ENCODE measurements around the gene DOLK.
A peak's percentile ranks its signal among the peaks of the same experiment; 100 is the strongest.

GRCh38 chr9:128992995-128993394, 45.6 kb upstream of the DOLK start:
- peak in 3 of 7 experiments; percentile 8 to 25 (median 20) for TF ChIP-seq CTCF (IDR thresholded peaks at IDR 0.05)
- no peak for TF ChIP-seq POLR2A (IDR thresholded peaks at IDR 0.05)

All from body of pancreas (tissue), 4 donors.